ENCODE results near the gene GSTCD. TPM values are rescaled to one million over a fixed set of nuclear protein-coding genes. Genes with fewer than 3 reads are reported as not detected.

Gene GSTCD
- total RNA-seq, 2 donors from 2014 or later = 10.0 to 20.8 TPM

GRCh38 chr4:105666693-105667092 is 41.9 kb upstream of the GSTCD start:
- TF ChIP-seq POLR2A (IDR thresholded peaks at IDR 0.05) (no peak), CTCF (IDR thresholded peaks at IDR 0.05) (peak in 2 of 4 experiments; percentile 26 to 28)
- no peaks in the 10 kb centered on the region for H3K4me1 ChIP-seq (replicated peaks)
- no peak for DNase-seq (ENCODE audit: low spot score)
- no peaks in the 10 kb centered on the region for H3K36me3 ChIP-seq
- H3K27ac ChIP-seq = no peak overlapping the region
- no peak overlapping the region for H3K4me3 ChIP-seq
- no peaks in the 10 kb centered on the region for H3K27me3 ChIP-seq (replicated peaks; ENCODE audit: insufficient read depth)
- intact Hi-C loops (cut with DNase I) = no loop called here
- no peaks in the 10 kb centered on the region for H3K9me3 ChIP-seq
- 58% methylated on average over 5 of the region's 5 CpGs for WGBS

GRCh38 chr4:105670684-105671083 is 37.9 kb upstream of the GSTCD start:
- Histone ChIP-seq H3K27me3 (replicated peaks; ENCODE audit: insufficient read depth) (no peaks in the 10 kb centered on the region), H3K27ac (no peak overlapping the region), H3K4me1 (replicated peaks) (no peaks in the 10 kb centered on the region), H3K36me3 (no peaks in the 10 kb centered on the region), H3K9me3 (no peaks in the 10 kb centered on the region), H3K4me3 (no peak overlapping the region)
- intact Hi-C loops (cut with DNase I) = no loop called here
- DNase-seq (ENCODE audit: low spot score) = no peak
- TF ChIP-seq CTCF (IDR thresholded peaks at IDR 0.05) (no peak), POLR2AphosphoS5 (IDR thresholded peaks at IDR 0.05) (no peak), POLR2A (IDR thresholded peaks at IDR 0.05) (no peak)

GRCh38 chr4:105671301-105671700 is 37.3 kb upstream of the GSTCD start:
- no peak for TF ChIP-seq CTCF (IDR thresholded peaks at IDR 0.05)
- no peak for TF ChIP-seq POLR2AphosphoS5 (IDR thresholded peaks at IDR 0.05)
- TF ChIP-seq POLR2A (IDR thresholded peaks at IDR 0.05) = no peak
- WGBS = 88% methylated on average over 2 of the region's 2 CpGs
- Histone ChIP-seq H3K27ac (no peak overlapping the region), H3K4me3 (no peak overlapping the region), H3K27me3 (replicated peaks; ENCODE audit: insufficient read depth) (no peaks in the 10 kb centered on the region), H3K4me1 (replicated peaks) (no peaks in the 10 kb centered on the region), H3K36me3 (no peaks in the 10 kb centered on the region), H3K9me3 (no peaks in the 10 kb centered on the region)
- intact Hi-C loops (cut with DNase I) = no loop called here
- DNase-seq (ENCODE audit: low spot score) = no peak

GRCh38 chr4:105674011-105674410 is 34.6 kb upstream of the GSTCD start:
- no peak for DNase-seq (ENCODE audit: low spot score)
- Histone ChIP-seq H3K27ac (no peak overlapping the region), H3K36me3 (no peaks in the 10 kb centered on the region), H3K9me3 (no peaks in the 10 kb centered on the region), H3K4me1 (replicated peaks) (no peaks in the 10 kb centered on the region), H3K27me3 (replicated peaks; ENCODE audit: insufficient read depth) (no peaks in the 10 kb centered on the region), H3K4me3 (no peak overlapping the region)
- no peak for TF ChIP-seq CTCF (IDR thresholded peaks at IDR 0.05)
- TF ChIP-seq POLR2A (IDR thresholded peaks at IDR 0.05) = no peak
- TF ChIP-seq POLR2AphosphoS5 (IDR thresholded peaks at IDR 0.05) = no peak
- intact Hi-C loops (cut with DNase I) = no loop called here
- whole genome bisulfite sequencing = 76% methylated on average over 1 of the region's 1 CpG

- WGBS = 47% methylated on average over 2 of the region's 2 CpGs
- DNase-seq (ENCODE audit: low spot score) = no peak
- intact Hi-C loops (cut with DNase I) = no loop called here
Observed at GRCh38 chr4:105677709-105678108, 30.9 kb upstream of the GSTCD start.

More at GRCh38 chr4:105677709-105678108, 30.9 kb upstream of the GSTCD start:
- no peak overlapping the region for H3K27ac ChIP-seq
- H3K4me3 ChIP-seq = no peak overlapping the region
- no peak for TF ChIP-seq POLR2AphosphoS5 (IDR thresholded peaks at IDR 0.05)
- no peak for TF ChIP-seq CTCF (IDR thresholded peaks at IDR 0.05)
- TF ChIP-seq POLR2A (IDR thresholded peaks at IDR 0.05) = no peak
- no peaks in the 10 kb centered on the region for H3K36me3 ChIP-seq
- H3K9me3 ChIP-seq = no peaks in the 10 kb centered on the region
- H3K4me1 ChIP-seq (replicated peaks) = no peaks in the 10 kb centered on the region
- H3K27me3 ChIP-seq (replicated peaks; ENCODE audit: insufficient read depth) = no peaks in the 10 kb centered on the region

All from prostate gland (tissue), 2 donors.